ENCODE data around the gene MED13. TPM values are rescaled to one million over a fixed set of nuclear protein-coding genes. Genes with fewer than 3 reads are reported as not detected.

MED13 gene
- total and polyA plus RNA-seq, 11 donors: 5.6 to 59.1 (median 38.9) TPM

DNA sequence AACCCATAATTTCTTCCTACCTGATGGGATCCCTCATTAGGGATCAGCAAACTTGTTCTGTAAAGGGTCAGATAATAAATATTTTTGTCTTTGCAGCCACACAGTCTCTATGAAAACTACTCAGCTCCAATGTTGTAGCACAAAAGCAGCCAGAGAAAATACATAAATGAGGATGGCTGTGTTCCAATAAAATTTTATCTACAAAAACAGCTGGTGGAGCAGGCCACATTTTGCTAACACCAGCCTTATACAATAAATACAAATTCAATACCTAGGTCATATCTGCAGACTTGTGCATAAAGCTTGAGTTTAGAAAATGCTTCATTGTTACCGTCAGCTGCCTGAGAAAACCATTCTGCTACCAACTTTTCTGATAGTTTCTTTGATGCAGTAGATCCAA is 98.9 kb downstream of the MED13 start:
- Histone ChIP-seq H3K9me3 (no peaks in the 10 kb centered on the region), H3K36me3 (peaks cover 0 to 100% (median 97%) of the 10 kb centered on the region in 9 donors), H3K27ac (no peak overlapping the region), H3K4me3 (no peak overlapping the region), H3K27me3 (no peaks in the 10 kb centered on the region), H3K4me1 (peaks cover 0 to 10% (median 0%) of the 10 kb centered on the region in 12 donors)
- intact Hi-C loops (cut with DNase I): no loop called here
- 0% methylated on average over 1 of the region's 1 CpG for WGBS, 4 donors
- no peak for TF ChIP-seq POLR2A (IDR thresholded peaks at IDR 0.05)
- TF ChIP-seq, protein P1, sequence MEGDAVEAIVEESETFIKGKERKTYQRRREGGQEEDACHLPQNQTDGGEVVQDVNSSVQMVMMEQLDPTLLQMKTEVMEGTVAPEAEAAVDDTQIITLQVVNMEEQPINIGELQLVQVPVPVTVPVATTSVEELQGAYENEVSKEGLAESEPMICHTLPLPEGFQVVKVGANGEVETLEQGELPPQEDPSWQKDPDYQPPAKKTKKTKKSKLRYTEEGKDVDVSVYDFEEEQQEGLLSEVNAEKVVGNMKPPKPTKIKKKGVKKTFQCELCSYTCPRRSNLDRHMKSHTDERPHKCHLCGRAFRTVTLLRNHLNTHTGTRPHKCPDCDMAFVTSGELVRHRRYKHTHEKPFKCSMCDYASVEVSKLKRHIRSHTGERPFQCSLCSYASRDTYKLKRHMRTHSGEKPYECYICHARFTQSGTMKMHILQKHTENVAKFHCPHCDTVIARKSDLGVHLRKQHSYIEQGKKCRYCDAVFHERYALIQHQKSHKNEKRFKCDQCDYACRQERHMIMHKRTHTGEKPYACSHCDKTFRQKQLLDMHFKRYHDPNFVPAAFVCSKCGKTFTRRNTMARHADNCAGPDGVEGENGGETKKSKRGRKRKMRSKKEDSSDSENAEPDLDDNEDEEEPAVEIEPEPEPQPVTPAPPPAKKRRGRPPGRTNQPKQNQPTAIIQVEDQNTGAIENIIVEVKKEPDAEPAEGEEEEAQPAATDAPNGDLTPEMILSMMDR (IDR thresholded peaks at IDR 0.05): no peak
- ATAC-seq (no peak), DNase-seq (no peak)

DNA sequence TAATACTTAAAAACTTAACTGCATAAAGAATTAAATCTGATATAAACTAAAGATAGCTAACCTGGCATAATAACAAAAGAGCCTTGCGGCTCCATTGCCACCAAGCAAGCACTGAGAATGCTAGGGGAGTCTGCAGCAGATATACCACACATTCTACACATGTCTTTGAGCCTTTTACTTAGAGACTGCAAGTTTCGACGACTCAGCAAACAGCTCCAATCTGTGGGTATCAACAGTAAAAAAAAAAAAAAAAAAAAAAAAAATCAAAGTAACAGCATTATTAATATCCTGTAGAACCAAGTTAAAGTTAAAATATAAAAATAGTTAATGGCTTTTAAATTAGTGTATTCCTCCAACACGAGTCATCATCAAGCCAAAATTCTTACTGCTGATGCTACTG is 109.5 kb downstream of the MED13 start:
- H3K4me1 ChIP-seq: no peaks in the 10 kb centered on the region
- ATAC-seq: no peak
- TF ChIP-seq, protein P1 (IDR thresholded peaks at IDR 0.05): no peak
- TF ChIP-seq POLR2A (IDR thresholded peaks at IDR 0.05): no peak
- no peak overlapping the region for H3K27ac ChIP-seq
- H3K36me3 ChIP-seq: peaks cover 7 to 100% (median 97%) of the 10 kb centered on the region in 9 donors
- no peaks in the 10 kb centered on the region for H3K27me3 ChIP-seq
- DNase-seq: no peak
- 84 to 94% (median 86%) methylated on average over 4 of the region's 4 CpGs for WGBS, 4 donors
- H3K4me3 ChIP-seq: no peak overlapping the region
- H3K9me3 ChIP-seq: no peaks in the 10 kb centered on the region
- intact Hi-C loops (cut with DNase I): no loop called here

DNA sequence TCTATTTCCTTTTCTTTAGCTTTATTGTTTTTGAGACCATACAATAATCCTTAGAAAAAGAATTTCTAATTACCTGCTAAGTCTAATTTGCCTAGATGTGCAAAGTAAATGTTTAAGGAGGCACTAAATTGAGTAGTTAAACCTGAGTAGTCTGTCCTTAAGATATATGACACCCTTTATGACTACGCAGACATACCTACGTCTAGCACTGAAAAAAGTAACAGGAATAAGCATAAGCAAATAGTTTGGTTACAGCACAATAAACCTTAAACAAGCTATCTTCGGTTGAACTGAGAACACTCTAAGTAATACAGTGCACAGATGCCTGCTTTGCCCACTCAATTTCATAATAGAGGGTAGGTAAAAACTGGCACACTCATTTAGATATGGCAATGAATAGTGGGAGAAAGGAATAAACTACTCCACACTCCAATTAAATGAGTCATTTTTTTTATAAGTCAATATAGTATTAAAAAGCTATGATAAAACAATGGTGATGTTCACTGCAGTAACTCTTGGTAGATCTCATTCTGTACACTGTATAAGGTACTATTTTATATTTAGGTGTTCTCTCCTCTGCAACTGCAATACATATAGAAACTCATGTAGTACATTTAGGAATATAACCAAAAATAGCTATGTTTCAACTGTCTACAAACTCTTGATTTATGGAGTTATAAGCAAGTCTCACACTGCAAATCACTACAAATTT is 117.6 kb downstream of the MED13 start:
- Histone ChIP-seq H3K36me3 (peaks cover 1 to 100% (median 96%) of the 10 kb centered on the region in 9 donors), H3K4me1 (no peaks in the 10 kb centered on the region), H3K27me3 (no peaks in the 10 kb centered on the region), H3K4me3 (no peak overlapping the region), H3K27ac (no peak overlapping the region), H3K9me3 (no peaks in the 10 kb centered on the region)
- 90 to 93% (median 91%) methylated on average over 3 of the region's 3 CpGs for WGBS, 4 donors
- no peak for DNase-seq
- intact Hi-C loops (cut with DNase I): loop anchor here in 1 of 10 donors (2.0 kb wide), 1 partner anchor 43 kb away; no protein-coding TSS in a partner anchor
- TF ChIP-seq, protein P1 (IDR thresholded peaks at IDR 0.05): no peak
- no peak for TF ChIP-seq POLR2A (IDR thresholded peaks at IDR 0.05)
- ATAC-seq: no peak

DNA sequence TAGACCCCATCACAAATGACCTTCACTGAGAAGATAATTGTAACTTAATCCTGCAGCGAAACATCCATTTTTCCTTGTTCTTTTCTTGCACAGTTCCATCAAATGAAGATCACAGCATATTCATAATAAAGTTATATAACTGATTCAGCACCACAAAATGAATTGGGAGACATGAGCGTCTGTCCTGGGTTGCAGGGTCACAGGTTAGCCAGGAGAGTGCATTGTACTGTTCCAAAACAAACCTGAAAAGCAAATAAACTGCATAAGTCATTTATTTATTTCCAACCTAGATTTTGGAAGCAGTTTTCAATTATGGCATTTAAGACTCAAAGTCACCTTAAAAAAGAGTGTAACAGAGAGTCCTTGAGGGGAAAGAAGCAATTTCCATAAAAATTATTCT is 118.7 kb downstream of the MED13 start:
- ATAC-seq (no peak), DNase-seq (no peak)
- Histone ChIP-seq H3K4me1 (no peaks in the 10 kb centered on the region), H3K9me3 (no peaks in the 10 kb centered on the region), H3K27me3 (no peaks in the 10 kb centered on the region), H3K4me3 (no peak overlapping the region), H3K36me3 (peaks cover 0 to 99% (median 87%) of the 10 kb centered on the region in 9 donors), H3K27ac (no peak overlapping the region)
- intact Hi-C loops (cut with DNase I): no loop called here
- TF ChIP-seq, protein P1 (IDR thresholded peaks at IDR 0.05): no peak
- no peak for TF ChIP-seq POLR2A (IDR thresholded peaks at IDR 0.05)
- WGBS, 4 donors: 74 to 86% (median 81%) methylated on average over 2 of the region's 2 CpGs
